Measurements from ENCODE around the gene CLIP4.

DNA sequence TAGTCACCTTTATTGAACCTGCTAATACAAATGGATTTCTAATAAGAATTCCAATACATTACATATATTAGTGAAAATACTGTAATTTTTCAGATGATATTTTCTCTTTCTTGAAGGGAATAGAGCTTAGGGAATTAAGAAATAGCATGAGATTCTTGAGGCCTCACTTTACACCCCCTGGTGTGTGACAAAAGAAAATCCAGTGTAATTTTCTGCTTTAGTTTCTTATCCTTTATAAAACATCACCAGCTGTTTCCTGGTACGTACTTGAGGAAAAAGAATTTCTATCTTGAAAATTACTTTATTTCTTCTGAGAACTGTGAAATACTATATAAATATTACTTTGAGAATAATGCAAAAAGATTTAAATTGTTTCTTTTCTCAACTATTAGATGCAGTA is 71.6 kb downstream of the CLIP4 start:
- TF ChIP-seq, protein P1, sequence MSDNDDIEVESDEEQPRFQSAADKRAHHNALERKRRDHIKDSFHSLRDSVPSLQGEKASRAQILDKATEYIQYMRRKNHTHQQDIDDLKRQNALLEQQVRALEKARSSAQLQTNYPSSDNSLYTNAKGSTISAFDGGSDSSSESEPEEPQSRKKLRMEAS (CRISPR knock-in tag; IDR thresholded peaks at IDR 0.05), result no peak
- TF ChIP-seq, protein P2, sequence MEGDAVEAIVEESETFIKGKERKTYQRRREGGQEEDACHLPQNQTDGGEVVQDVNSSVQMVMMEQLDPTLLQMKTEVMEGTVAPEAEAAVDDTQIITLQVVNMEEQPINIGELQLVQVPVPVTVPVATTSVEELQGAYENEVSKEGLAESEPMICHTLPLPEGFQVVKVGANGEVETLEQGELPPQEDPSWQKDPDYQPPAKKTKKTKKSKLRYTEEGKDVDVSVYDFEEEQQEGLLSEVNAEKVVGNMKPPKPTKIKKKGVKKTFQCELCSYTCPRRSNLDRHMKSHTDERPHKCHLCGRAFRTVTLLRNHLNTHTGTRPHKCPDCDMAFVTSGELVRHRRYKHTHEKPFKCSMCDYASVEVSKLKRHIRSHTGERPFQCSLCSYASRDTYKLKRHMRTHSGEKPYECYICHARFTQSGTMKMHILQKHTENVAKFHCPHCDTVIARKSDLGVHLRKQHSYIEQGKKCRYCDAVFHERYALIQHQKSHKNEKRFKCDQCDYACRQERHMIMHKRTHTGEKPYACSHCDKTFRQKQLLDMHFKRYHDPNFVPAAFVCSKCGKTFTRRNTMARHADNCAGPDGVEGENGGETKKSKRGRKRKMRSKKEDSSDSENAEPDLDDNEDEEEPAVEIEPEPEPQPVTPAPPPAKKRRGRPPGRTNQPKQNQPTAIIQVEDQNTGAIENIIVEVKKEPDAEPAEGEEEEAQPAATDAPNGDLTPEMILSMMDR (IDR thresholded peaks at IDR 0.05), result no peak
- no peak for TF ChIP-seq ZNF263 (CRISPR knock-in tag; IDR thresholded peaks at IDR 0.05; ENCODE audit: low read depth)
- no peak for TF ChIP-seq NFE2L1 (CRISPR knock-in tag; IDR thresholded peaks at IDR 0.05)
- TF ChIP-seq, protein P3, sequence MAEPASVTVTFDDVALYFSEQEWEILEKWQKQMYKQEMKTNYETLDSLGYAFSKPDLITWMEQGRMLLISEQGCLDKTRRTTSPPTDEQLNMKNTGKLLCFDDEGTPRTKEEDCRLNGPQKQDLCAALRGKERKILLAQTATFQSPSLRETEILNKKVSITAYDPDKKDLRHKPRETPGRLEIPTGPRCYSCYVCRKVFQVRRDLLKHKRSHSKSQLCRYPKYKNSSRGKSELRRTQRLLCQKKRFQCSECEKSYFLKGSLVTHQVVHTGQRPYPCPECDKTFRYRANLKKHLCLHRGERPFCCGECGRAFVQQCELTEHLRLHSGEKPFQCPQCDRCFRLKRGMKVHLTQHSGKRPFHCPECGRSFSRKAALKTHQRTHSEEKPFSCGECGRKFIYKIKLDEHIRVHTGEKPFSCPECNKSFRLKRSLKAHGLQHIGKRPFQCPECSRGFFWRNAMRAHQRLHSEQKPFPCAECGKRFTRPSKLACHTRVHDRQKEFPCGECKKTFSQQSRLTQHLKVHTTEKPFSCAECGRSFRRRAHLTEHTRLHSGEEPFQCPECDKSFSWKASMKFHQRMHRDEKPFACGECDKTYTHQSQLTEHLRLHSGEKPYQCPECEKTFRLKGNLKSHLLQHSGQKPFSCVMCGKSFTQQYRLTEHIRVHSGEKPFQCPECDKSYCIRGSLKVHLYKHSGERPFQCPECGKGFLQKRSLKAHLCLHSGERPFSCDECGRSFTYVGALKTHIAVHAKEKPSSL (CRISPR knock-in tag; conservative IDR thresholded peaks at IDR 0.05), result no peak
- TF ChIP-seq, protein P4, sequence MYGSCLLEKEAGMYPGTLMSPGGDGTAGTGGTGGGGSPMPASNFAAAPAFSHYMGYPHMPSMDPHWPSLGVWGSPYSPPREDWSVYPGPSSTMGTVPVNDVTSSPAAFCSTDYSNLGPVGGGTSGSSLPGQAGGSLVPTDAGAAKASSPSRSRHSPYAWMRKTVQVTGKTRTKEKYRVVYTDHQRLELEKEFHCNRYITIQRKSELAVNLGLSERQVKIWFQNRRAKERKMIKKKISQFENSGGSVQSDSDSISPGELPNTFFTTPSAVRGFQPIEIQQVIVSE (CRISPR knock-in tag; IDR thresholded peaks at IDR 0.05; ENCODE audit: borderline replicate concordance), result no peak
- no peak for TF ChIP-seq KAT7 (CRISPR knock-in tag; IDR thresholded peaks at IDR 0.05; ENCODE audit: borderline replicate concordance)
